Measurements from ENCODE around the gene TSNAXIP1.
A peak's percentile ranks its signal among the peaks of the same experiment; 100 is the strongest.

TSNAXIP1 gene

DNA sequence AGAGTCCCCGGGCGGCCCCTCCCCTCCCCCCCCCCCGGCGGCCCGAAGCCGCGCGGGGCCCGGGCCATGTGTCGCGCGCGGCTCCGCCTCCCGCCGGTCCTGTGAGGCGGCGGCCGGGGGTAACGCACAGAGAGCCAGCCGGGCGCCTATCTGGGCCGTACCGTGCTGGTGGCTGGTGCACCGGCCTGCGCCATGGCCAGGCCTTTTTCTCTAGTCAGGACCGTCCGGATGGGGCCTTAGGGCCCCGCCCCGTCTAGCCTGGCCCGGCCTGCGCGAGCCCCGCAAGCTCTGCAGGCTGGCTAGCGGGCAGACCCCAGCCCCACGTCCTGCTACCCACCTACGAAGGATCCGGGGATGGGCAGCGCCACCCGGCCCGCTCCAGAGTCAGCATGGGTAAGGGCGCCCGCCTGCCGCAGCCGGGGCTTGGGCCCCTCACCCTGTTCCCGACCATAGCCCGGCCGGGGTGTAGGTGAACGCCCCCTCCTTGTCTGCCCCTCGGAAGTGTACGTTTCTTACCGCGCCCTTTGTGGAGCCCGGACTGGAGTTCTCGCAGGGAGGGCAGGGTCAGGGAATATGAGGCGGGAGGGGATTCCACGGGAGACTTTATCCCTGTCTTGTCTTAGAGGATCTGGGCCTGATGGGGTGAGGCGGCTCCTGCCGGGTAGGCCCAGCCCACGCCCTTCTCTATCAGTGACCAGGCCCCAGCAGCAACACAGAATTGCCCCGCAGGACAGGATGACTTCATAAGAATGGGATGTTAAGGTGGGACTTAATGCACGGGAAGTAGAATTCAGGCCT, 40.6 kb downstream of the TSNAXIP1 start, which contains the start of gene CENPT:
Gene CENPT (minus strand): TSS at position 630 of the 798 bp plus-strand sequence. CDS start 13,834 bp downstream, outside the sequence.
- no peak for TF ChIP-seq CTCF (IDR thresholded peaks at IDR 0.05; ENCODE audit: insufficient read depth, low read depth, low read length, missing control alignments)
- H3K4me3 ChIP-seq (ENCODE audit: low read length), result peak within 1 kb of the TSS; percentile 74
- DNase-seq (ENCODE audit: low read depth), result peak; percentile 90

- no peak for DNase-seq (ENCODE audit: low read depth)
- H3K4me3 ChIP-seq (ENCODE audit: low read length), result peak overlapping the region; percentile 74
- no peak for TF ChIP-seq CTCF (IDR thresholded peaks at IDR 0.05; ENCODE audit: insufficient read depth, low read depth, low read length, missing control alignments)
These were observed 41.4 kb downstream of the TSNAXIP1 start for GRCh38 chr16:67848118-67848517.

DNA sequence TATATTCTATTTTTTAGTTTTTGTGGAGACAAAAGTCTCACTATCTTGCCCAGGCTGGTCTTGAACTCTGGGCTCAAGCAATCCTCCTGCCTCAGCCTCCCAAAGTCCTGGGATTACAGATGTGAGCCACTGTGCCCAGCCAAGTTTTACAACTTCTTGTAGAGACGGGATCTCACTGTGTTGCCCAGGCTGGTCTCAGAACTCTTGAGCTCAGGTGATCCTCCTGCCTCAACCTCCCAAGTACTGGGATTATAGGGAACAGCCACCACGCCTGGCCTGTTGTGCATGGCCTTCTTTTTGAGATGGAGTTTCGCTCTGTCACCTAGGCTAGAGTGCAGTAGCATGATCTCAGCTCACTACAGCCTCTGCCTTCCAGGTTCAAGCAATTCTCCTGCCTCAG, 47.0 kb downstream of the TSNAXIP1 start:
- TF ChIP-seq CTCF (IDR thresholded peaks at IDR 0.05; ENCODE audit: insufficient read depth, low read depth, low read length, missing control alignments), result no peak
- no peak overlapping the region for H3K4me3 ChIP-seq (ENCODE audit: low read length)
- DNase-seq (ENCODE audit: low read depth), result no peak

DNA sequence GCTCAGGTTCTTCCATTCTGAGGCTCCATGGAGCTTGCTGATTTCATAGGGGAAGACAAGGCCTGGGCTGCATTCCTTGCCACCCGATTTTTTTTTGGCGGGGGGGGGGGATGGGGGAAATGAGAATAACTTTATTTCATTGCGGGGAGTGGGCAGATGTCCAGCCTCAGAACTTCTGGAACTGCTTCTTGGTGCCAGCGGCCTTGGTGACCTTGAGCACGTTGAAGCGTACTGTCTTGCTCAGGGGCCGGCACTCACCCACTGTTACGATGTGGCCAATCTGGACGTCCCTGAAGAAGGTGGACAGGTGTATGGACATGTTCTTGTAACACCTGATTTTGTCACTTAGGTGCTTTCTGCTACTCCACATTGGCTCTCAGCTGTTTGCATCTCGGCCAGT, 49.1 kb downstream of the TSNAXIP1 start:
- no peak for TF ChIP-seq CTCF (IDR thresholded peaks at IDR 0.05; ENCODE audit: insufficient read depth, low read depth, low read length, missing control alignments)
- no peak for DNase-seq (ENCODE audit: low read depth)
- no peak overlapping the region for H3K4me3 ChIP-seq (ENCODE audit: low read length)

DNA sequence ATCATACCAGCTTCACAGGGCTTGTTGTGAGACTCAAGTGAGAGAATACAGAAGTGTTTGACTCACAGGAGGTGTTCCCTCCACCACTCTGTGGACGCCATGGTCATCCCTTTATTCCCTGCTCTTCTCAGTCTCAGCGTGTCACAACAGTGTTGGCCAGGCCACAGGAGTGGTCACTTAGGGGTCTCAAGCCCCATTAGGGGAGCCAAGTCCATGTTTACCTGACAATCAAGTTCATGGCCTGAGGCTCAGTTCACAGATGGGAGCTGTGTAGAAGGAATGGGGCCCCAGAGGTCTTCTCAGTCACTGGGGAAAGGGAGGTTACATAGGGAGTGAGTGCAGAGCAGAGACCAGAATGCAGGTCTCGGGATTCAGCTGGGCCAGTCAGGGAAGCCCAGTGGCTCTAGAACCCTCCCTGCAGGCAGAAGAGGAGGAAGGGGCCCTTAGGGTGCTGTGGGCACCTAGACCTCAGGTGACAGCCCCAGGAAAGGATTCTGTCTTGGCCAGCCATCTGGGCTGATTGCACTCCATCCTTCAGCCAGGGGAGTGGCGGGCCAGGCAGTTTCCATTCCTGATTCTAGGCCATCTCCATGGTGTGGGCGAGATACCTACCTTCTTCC, 50.3 kb downstream of the TSNAXIP1 start:
- no peak for DNase-seq (ENCODE audit: low read depth)
- H3K4me3 ChIP-seq (ENCODE audit: low read length), result no peak overlapping the region

GRCh38 chr16:67857547-67858233, 51.0 kb downstream of the TSNAXIP1 start:
- H3K4me3 ChIP-seq (ENCODE audit: low read length), result no peak overlapping the region

More for the DNA sequence above, 50.3 kb downstream of the TSNAXIP1 start:
- TF ChIP-seq CTCF (IDR thresholded peaks at IDR 0.05; ENCODE audit: insufficient read depth, low read depth, low read length, missing control alignments), result no peak

More at GRCh38 chr16:67857547-67858233, 51.0 kb downstream of the TSNAXIP1 start:
- DNase-seq (ENCODE audit: low read depth), result peak; percentile 97
- no peak for TF ChIP-seq CTCF (IDR thresholded peaks at IDR 0.05; ENCODE audit: insufficient read depth, low read depth, low read length, missing control alignments)

Data from epithelial cell of esophagus (primary cell).